C4-2B (cell line): ENCODE results near the gene TSSK2.

Experiments
- H3K27ac ChIP-seq: fragments of 450-650 bp; 2 replicates; pipeline ENCODE4 v1.5.1; 2017
- ZFX ChIP-seq: fragments of 450-650 bp; IDR thresholded peaks from 2 replicates; pipeline ENCODE4 v1.6.1; 2017
- TF ChIP-seq, protein P1 (sequence below): fragments of 450-650 bp; conservative IDR thresholded peaks from 2 replicates; pipeline ENCODE4 v1.5.1; 2017; ENCODE audit warnings: mild to moderate bottlenecking

TSSK2 gene

DNA sequence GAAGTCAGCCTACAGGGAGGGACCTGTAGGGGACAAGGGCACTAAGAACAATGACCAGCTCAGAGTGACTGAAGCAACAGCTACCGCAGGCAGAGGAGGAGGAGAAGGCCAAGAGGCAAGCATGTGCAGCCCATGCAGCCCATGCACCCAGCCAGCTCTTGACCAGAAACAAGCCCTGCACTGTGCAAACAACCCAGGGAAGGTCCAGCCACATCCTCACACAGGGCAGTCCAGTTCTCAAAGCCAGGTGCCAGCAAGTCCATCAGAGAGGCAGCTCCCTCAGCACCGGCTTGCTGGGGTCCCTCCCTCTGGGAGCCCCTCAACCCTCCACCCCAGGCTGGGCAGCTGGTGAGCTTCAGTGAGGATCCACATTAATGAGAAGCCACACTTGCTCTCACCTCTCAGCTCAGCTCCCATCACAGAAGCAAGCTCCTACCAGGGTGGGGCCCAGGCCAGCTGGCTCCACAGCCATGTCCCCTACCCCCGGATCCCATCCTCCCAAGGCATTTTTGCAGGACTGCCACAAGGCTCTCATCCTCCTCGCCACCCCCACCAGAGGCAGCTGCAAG, 16.0 kb upstream of the TSSK2 start:
- no peak overlapping the region for H3K27ac ChIP-seq
- no peak for TF ChIP-seq ZFX
- TF ChIP-seq, protein P1, sequence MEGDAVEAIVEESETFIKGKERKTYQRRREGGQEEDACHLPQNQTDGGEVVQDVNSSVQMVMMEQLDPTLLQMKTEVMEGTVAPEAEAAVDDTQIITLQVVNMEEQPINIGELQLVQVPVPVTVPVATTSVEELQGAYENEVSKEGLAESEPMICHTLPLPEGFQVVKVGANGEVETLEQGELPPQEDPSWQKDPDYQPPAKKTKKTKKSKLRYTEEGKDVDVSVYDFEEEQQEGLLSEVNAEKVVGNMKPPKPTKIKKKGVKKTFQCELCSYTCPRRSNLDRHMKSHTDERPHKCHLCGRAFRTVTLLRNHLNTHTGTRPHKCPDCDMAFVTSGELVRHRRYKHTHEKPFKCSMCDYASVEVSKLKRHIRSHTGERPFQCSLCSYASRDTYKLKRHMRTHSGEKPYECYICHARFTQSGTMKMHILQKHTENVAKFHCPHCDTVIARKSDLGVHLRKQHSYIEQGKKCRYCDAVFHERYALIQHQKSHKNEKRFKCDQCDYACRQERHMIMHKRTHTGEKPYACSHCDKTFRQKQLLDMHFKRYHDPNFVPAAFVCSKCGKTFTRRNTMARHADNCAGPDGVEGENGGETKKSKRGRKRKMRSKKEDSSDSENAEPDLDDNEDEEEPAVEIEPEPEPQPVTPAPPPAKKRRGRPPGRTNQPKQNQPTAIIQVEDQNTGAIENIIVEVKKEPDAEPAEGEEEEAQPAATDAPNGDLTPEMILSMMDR = no peak

DNA sequence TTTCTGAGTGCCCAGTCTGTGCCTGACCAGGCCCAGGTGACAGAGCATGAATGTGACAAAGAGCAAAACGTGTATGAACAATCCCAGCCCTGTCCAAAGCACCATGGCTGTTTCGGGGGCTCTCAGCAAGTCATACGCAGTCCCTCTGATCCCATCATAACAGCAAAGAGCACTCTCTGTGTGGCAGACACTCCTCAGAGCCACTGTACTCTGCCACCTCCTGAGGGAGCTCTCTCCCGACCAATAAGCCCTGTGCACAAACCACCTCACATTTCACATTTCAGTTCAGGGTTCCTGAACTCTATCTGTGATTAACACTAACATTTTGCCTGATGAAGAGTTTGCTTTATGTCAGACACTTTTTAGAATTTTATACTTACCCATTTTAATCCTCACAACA, 15.5 kb upstream of the TSSK2 start:
- TF ChIP-seq, protein P1 = no peak
- TF ChIP-seq ZFX = no peak
- no peak overlapping the region for H3K27ac ChIP-seq

DNA sequence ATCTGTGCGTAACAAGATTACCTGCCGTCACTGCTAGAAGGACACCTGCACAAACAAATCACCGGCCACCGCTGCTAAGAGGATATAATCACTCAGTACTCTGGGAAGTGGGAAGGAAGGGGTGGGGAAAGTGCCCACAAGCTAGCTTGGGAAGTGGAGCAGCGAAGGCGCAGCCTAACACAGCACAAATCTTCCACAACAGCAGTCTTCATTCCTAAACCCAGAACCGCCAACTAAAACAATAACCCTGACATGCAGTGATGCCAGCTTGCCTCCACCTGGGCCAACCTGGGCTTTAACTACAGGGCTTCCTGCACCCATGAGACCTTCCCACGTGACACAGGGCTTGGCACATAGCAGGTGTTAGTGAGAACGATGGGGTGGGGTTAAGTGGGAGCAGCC, 14.0 kb upstream of the TSSK2 start:
- TF ChIP-seq ZFX = no peak
- TF ChIP-seq, protein P1 = no peak
- H3K27ac ChIP-seq = no peak overlapping the region

DNA sequence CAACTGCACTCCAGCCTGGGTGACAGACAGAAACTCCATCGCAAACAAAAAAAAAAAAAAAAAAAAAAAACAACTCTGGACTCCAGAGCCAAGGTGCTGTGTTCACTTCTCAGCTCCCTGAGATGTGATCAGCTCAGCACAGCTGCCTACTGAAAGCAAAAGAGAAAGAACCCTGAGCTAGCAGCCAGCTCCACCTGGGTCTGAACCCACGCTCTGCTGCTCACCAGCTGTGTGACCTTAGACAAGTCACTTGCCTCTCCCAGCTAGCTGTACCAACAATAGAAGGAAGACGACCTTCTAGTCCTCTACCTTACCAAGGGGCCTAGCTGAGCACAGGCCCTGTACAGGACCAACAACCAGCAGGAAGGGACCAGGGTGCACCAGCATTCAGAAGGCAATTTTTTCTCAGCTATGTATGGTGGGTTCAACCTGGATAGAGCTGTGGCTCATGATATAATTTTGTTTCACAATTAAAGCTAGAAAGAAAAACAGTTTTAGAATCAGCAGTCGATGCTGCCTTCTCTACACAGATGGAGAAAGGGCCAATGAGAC, 12.7 kb upstream of the TSSK2 start:
- H3K27ac ChIP-seq = no peak overlapping the region
- TF ChIP-seq ZFX = no peak
- TF ChIP-seq, protein P1 = no peak

DNA sequence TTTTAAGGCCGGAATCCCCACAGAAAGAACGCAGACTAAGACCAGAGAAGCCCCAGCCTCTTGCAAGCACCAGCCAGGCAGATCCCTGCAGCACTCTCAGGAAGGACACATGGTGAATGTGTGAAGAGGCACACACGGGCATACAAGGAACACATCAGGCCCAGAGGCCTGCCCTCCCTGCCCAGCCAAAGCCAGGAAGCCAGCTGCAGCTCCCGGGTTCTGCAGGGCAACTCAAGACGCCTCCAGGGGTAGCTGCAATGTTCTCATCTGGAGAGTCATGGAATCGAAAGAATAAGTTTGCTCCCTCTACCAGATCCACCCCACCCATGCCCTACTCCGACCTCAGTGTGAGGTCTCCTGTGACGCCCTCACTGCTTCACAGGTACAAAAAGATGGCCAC, 11.2 kb upstream of the TSSK2 start:
- H3K27ac ChIP-seq = no peak overlapping the region
- no peak for TF ChIP-seq ZFX
- TF ChIP-seq, protein P1 = no peak

DNA sequence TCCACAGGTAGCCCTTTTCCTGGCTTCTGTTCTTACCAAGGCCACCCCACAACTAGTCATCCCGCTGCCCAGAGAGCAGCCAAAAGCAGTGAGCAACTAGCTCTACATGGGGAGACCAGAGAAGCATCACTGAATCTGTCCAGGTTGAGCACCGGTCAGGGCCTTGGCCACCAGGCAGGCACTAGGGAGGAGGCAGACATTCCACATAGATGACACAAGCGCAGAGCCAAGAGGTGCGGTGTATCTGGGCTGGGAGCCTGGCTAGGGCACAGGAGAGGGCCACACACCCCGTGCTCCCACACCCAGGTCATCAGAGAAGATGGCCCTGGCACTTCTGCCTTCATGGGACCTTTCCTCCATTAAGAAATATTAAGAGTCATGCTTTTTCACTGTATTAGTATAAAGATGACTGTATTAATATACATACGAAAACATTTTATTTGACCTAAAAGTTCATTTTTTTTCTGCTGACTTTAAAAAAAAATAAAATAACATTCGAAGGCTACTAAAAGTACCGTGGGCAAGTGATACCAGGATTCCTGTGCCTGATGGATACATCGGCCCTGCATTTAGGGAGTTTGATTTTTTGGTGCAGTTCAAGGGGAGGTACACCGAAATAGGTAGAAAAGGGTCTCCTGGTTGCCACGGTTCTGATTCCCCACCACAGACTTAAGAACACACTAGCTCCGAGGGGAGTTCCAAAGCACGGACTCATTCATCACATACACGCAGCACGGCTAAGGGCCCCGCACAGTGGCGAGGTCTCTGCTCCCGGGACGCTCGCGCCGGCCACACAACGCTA, 10.1 kb upstream of the TSSK2 start:
- H3K27ac ChIP-seq = peak overlapping the region; percentile 89
- no peak for TF ChIP-seq ZFX
- TF ChIP-seq, protein P1 = no peak

DNA sequence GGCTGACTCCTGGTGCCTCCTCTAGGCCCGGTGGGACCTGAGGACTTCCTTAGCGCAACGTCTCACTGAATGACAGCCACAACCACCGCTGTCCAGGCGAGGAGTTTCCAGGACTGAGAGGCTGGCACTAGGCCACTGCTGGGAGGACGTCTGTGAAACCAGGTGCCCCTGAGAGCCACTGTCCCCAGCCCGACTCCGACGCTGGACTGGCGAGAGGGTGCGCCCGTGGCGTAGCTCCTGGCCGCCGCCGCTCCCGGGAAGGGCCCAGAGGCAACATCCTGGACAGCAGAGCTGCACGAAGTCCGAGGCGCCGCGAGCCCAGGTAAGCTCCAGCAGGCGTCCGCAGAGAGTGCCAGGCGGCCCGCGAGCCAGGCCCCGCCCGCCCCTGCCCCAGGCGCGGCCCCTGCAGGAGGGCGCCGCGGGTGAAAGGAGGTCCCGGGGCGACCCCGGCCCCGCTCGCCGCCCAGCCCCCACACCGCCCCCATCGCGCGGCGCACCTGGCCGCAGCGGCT, 9.4 kb upstream of the TSSK2 start:
- peak overlapping the region; percentile 89 for H3K27ac ChIP-seq
- TF ChIP-seq, protein P1 = no peak
- peak; percentile 79; the same call in 1 of the 2 replicates for TF ChIP-seq ZFX
